GM18873 (cell line): ENCODE data around the gene SPOCK3.
"Not testable (repeated sequence)": the region's sequence is repeated elsewhere in the genome, so short reads cannot be mapped to it uniquely, and the experiment has no call there.

ENCODE experiments used
- ATAC-seq: cut with Tn5 transposase; IDR thresholded peaks from one replicate; pipeline ENCODE4 v1.9.1; 2021; ENCODE audit warnings: mild to moderate bottlenecking, moderate library complexity, moderate number of reproducible peaks; ENCODE audit not compliant: unreplicated experiment, low FRiP score

SPOCK3 gene

DNA sequence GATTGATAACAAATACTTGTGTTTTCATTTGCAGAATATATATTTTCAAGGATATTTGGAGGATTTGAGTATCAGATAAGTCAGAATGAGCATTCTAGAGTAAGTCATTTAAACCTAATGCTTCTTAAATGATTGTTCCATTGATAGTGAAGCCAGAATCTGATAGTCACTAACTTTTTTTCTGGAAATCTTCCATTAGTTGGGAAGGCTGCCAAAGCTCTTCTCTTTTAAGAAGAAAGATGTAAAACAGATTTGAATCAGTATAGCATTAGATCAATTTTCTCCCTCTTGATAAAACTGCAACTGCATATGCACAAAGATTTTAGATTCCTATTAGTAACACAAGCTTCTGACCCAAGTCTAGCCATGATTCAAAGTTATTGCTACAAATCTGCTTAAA lies 256.7 kb downstream of the SPOCK3 start:
- no peak for ATAC-seq

DNA sequence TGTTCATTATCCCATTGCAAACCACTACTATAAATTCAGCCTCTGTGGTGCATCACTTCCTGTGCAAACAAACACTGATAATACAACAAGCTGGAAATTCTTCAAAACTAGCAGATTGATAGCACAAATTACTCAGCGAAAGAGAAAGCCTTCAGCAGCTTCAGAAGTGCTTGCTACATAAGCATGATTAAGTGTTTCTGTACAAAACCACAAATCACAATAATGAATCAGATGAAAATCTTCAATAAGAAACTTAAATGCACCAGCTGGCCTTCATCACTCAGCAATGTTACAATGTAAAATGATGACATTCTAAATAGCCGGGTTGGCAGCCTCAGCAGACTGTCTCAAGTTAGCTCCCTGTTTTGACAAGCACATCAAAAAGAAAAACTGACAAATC lies 262.2 kb downstream of the SPOCK3 start:
- ATAC-seq: no peak

DNA sequence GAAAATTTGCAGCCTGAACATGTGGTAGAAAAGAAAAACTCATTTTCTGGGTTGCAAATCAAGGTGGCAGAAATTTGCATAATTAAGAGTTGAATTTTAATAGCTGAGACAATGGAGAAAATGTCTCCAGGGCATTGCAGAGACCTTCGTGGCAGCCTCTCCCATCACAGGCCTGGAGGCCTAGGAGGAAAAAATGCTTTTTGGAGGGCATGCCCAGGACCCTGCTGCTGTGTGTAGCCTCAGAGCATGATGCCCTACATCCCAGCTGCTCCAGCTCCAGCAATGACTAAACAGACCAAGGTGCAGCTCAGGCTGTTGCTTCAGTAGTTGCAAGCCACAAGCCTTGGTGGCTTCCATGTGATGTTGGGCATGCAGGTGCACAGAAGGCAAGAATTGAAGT lies 266.1 kb downstream of the SPOCK3 start:
- not testable (repeated sequence) for ATAC-seq

DNA sequence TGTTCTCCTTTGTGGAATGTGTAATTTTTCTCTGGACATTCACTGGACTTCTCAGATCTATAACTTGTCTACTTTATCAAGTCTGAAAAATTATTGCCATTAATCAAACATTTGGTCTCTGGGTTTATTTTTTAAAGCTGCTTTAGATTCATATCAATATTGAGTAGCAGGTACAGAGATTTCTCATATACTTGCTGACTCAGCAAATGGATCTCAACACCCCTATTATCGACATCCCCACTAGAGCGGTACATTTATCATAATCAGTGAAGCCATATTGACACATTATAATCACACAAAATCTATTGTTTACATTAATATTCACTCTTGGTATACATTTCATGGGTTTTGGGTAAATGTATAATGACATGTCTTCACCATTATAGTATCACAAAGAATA lies 268.7 kb downstream of the SPOCK3 start:
- ATAC-seq: no peak

DNA sequence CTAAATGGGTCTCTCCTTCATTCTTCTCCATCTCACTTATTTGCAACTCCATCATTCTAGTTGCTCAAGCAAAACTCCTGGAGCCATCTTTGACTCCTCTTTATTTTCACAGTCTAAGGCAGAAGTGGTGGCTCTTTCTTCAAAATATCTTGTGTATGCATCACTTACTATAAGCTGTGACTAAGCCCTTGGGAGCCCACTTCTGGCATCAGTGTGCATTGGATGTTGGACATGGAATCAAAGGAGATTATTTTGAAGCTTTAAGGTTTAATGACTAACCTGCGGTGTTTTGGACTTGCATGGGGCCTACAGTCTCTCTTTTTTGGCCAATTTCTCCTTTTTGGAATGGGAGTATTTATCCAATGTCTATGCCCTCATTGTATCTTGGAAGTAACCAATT lies 276.8 kb downstream of the SPOCK3 start:
- ATAC-seq: no peak

DNA sequence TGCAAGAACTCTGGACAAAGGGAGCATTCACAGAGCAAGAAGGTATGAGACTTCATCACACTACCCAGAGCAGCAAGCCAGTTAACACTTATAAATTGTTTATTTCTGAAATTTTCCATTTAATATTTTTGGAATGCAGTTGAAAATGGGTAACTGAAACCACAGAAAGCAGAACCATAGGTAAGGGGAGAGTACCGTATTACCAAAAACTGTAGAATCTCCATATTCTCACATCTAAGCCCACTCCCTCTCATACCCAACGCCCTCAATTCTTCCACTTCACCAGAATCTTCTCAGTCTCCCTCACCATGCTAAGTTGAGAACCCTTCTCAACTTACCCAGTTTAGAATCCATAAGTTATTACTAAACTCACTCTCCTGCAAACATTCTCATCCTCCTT lies 277.8 kb downstream of the SPOCK3 start:
- no peak for ATAC-seq

DNA sequence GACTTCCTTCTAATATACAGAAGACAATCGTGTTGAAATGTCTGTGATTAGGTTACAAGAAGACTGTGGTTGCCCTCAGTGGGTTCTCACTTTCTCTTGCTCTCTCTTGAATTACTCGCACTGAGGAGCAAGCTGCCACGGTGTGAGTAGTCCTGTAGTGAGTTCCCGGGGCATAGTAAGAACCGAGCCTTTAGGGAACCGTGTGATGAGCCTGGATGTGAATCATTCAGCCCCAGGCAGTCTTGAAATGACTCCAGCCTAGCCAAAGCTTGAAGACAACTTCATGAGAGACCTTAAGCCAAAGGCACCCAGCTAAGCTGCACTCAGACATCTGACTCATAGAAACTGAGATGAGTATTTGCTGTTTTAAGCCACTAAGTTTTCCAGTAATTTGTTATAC lies 292.7 kb downstream of the SPOCK3 start:
- ATAC-seq: no peak

DNA sequence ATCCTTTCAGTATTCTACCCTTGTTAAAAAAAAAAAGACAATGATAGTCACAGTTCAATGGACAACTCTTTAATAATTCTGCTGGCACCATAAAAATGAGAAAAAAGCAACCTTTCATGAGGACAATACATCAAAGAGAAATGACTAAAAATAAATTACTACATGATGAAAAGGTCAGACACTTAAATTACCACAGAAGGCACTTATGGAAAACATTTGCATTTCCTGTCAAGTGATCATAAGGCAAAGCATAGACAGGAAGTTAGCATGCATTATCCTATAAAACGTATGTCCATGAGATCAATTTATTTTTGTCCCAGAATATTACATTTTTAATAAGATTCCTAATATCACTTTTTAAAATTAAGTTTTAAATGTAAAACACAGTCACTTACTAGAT lies 303.8 kb downstream of the SPOCK3 start:
- ATAC-seq: no peak

DNA sequence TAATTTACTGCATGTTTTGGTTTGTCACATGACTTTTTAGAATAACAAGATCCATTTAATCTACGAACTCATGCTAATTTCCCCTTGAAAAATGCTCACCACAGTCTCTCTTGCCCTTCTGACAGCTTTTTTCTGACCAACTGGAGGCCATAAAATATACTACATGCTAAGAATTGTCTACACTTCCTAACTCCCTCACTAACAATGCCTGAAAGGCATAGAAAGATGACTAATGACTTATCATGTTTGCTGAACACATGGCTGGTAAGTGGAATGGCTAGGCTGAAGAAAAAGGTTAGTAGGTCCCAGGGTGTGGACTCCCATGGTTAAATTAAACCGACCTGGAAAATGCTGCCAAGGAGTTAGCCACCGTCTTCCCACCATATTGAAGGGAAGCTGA lies 309.9 kb downstream of the SPOCK3 start:
- ATAC-seq: no peak

DNA sequence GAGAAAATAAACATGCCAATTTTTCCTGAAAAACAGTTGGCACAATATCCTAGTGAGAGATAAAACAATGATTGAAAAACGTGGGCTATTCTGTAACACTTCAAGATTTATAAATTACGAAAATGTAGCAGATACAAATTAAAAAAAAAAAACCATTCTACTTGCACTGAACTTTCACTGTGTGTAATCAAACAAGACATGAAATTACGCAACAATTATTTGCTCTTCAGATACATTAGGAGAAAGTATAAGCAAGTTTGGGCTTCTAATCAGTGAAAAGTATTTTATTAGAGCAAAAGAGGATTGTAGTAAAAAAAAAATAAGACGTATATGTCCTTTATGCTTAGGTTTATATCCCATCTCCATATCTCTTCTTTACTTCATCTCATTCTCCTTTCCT lies 320.4 kb downstream of the SPOCK3 start:
- no peak for ATAC-seq

DNA sequence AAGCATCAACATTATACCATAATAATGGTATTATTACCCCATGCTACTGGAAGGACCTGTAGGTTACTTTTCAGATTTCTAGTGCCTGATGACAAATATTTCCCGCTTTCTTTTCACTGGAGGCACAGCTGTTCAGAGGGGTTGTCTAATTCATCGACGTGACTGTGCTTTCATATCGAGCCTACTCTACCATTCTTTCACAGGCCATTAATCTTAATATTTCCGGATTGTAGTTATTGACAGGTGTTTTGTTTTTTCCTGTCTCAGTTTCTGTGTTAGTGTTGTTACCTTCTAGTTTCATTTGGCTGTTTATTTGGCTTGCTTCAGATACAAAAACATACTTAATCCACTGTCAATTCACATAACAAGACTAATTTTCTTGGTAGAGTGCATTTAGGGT lies 330.9 kb downstream of the SPOCK3 start:
- ATAC-seq: no peak

DNA sequence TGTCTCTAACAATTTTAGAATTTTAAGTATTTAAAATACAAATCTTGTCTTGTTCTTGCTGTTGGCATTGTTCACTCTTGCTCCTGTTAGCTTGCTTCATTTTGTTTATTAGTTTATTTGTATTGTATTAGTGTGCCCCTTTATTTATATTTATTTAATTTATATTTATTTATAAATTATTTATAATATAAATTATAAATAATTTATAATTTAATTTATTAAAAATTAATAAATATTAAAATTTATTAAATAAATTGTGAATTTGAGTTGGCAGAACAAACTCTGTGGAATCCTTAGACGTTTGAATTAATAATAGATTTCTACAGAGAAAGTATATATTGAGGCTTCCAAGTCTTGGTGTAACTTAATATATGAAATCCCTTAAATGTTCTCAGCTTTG lies 331.4 kb downstream of the SPOCK3 start:
- ATAC-seq: no peak

DNA sequence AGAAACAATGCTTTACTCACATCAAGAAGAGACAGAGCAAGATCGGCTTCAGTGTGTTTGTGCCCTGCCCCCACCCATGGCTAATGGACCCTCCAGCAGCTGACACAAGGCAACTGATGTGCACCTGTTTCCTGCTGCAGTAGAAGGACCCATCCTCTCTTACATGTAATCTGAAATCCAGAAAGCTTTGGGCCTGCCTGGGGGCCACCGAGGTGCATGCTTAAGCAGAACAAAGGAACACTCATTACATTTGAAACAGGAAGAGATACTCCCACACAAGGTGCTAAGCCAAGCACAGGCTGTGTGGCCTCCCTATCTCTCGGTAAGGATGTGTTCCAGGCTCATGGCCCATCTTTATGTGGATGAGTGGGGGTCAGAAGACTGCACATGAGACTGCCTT lies 338.0 kb downstream of the SPOCK3 start:
- ATAC-seq: no peak

DNA sequence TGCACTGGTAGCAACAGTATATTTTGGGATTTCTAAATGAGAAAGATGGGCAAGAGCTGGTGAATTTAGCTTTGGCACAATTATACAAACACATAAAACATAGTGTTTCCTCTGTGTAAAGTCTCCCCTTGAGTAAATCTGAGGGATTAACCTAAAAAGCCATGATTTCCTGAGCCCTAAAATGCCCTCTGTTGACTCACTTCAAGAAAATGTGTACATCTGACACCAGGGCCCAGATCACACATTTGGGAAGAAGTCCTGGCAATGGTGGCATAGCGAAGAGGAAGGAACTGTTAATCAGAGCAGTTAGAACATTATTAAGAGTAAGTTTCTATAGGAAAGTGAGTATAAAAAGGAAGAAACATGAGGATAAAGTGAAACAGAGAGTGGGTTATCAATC lies 338.5 kb downstream of the SPOCK3 start:
- ATAC-seq: no peak

DNA sequence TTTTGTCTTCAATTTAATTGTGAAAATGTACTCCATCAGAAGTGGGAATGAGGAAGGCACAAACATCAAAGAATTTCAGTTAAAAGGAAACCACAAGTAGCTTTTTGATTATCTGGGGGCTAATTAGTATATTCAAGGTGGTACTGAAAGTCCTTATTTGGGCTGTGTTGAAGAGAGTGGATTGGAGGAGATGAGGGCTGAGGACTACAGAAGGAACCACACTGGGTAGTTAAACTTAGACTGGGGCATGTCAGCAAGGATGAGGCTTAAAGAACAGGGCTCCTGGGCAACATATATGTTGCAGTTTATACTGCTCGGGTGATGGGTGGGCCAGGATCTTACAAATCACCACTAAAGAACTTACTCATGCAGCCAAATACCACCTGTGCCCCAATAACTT lies 346.8 kb downstream of the SPOCK3 start:
- no peak for ATAC-seq

DNA sequence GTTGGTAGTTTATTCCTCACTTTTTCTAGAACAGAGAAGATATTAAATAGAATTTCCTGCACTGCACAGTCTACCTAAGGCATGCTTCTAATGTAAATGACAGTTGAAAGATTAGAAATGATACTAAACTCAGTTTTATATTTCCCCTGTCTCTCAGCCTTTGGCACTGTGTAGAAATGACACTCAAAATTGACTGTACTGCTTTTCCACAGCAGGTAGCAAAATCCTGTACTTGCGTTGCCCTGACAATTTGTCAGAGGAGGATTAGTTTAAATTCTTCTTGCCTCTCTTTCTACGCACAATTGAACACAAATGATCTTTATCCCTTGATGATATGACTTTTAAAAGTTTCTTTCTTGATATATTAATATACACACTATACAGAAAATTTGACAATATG lies 347.6 kb downstream of the SPOCK3 start:
- ATAC-seq: no peak

DNA sequence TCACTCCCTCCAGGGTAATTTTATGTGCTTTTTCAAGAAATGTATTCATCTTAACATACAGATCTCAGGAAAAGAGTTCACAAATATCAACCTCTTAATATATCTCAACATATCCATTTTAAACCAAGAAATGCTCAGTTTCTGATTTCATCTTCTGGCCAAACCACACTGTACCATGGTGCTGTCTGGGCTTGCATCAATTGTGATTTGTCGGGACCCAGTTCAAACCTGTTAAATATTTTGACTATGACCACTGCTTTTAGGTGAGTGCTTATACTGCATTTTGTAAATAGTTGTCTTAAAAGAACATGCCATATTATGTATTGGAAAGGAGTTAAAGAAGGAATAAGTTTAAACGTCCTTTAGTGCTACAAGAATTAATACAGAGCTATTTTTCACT lies 352.1 kb downstream of the SPOCK3 start:
- ATAC-seq: no peak

DNA sequence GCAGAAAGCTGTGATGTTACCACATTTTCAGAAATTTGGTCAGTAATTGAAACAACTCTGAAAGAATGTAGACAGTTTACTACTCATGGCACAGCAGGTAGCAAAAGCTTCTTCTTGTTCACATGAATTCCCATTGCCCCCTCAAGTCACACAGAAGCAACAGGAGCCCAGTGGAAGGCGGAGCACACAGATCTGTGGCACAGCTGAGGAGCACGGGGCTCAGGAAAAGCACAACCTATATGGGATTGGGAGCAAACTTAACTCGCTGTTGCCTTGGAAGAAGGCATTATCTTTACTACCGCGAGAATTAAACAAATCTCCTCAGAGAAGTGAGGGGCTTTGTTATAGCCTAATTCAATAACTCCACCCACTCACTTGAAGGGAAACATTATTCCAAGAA lies 358.5 kb downstream of the SPOCK3 start:
- no peak for ATAC-seq

DNA sequence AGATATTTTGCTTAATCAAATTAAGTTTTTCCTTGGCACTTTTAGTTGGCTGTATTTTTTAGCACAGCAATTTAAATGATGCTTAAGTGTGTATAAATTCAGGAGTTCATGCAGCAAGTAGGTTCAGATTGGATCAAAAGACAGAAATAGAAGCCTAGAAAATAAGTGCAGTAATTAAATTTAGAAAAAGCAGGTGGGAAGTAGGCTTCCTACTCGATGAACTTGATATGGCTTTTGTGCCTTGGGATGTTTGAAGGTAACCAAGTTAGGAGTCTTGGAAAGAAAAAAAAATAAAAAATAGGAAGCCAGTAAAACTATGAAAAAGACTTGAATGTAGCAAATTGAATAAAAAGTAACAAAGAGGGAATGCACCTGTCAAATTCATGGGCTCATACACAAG lies 372.3 kb downstream of the SPOCK3 start:
- no peak for ATAC-seq

DNA sequence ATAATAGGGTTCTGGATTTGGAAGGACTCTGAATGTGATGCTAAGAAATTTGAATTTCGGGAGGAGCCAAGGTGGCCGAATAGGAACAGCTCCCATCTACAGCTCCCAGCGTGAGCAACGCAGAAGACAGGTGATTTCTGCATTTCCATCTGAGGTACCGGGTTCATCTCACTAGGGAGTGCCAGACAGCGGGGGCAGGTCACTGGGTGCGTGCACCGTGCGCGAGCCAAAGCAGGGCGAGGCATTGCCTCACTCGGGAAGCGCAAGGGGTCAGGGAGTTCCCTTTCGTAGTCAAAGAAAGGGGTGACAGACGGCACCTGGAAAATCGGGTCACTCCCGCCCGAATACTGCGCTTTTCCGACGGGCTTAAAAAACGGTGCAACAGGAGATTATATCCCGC lies 383.9 kb downstream of the SPOCK3 start:
- not testable (repeated sequence) for ATAC-seq

DNA sequence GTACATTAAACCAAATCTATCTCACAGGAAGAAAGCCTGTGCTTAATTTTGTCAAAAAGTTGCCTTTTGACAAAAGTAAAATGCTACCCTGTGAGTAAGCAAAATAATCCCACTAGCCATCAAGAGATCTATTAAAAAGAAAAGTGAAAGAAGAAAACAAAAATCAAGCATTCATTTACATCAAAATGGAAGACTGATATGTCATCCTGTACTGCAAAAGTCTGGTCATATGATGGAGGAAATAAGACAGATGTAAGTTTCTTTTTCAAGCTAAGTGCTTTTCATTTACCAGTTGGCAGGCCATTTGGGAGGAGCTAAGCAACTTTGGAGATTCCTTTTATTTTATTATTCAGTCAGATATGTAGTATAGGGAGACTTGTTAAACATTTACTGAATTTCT lies 387.4 kb downstream of the SPOCK3 start:
- no peak for ATAC-seq

DNA sequence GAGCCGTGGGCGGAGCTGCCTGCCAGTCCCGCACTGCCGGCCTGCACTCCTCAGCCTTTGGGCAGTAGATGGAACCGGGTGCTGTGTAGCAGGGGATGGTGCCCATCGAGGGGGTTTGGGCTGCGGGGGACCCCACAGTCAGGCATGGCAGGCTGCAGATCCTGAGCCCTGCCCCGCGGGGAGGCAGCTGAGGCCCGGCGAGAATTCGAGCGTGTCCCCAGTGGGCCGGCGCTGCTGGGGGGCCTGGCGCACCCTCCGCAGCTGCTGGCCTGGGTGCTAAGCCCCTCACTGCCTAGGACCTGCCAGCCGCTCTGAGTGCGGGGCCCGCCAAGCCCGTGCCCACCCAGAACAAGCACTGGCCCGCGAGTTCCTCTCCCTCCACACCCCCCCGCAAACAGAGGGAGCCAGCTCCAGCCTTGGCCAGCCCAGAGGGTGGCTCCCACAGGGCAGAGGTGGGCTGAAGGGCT lies 391.5 kb downstream of the SPOCK3 start:
- no peak for ATAC-seq

DNA sequence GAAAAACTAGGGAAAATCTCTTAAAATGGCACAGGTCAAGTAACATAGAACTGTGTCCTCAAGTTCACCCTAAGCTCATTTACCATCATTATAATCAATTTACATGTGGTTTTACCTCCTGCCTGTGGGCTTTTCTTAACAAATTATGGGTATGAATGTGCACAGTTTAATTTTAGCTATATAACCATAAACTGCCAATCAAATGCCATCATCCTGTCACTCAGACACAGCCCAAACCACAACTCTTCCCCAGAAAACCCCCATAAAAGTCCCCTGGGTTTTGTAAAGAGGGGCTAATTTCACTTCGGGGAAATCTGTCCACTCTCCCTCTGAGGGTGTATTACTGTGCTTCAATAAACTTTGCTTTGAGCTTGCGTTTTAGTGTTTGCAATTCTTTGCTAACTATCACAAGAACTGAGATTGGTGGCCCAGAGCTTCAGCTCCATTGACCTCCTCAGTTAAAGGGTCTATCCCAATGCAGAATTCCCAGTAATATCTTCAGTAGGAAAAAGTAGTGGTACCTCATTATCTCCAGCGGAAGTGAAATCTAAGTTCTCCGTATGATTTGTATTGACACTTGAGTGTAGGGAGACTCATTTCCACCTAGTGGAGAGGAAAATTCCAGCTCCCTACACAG lies 394.6 kb downstream of the SPOCK3 start:
- peak; percentile 76 for ATAC-seq
